ENCODE results near the gene ADGRA3.

GRCh38 chr4:22456291-22456690 lies 59.6 kb downstream of the ADGRA3 start:
- TF ChIP-seq, protein P1, sequence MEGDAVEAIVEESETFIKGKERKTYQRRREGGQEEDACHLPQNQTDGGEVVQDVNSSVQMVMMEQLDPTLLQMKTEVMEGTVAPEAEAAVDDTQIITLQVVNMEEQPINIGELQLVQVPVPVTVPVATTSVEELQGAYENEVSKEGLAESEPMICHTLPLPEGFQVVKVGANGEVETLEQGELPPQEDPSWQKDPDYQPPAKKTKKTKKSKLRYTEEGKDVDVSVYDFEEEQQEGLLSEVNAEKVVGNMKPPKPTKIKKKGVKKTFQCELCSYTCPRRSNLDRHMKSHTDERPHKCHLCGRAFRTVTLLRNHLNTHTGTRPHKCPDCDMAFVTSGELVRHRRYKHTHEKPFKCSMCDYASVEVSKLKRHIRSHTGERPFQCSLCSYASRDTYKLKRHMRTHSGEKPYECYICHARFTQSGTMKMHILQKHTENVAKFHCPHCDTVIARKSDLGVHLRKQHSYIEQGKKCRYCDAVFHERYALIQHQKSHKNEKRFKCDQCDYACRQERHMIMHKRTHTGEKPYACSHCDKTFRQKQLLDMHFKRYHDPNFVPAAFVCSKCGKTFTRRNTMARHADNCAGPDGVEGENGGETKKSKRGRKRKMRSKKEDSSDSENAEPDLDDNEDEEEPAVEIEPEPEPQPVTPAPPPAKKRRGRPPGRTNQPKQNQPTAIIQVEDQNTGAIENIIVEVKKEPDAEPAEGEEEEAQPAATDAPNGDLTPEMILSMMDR (conservative IDR thresholded peaks at IDR 0.05; ENCODE audit: low read length), result no peak
- no peak for TF ChIP-seq EZH2phosphoT487 (IDR thresholded peaks at IDR 0.05; ENCODE audit: borderline replicate concordance)
